Mammary epithelial cell (primary cell): Measurements from ENCODE around the gene PSKH1.

Experiments used
- EZH2 ChIP-seq: IDR thresholded peaks from 2 replicates; pipeline ENCODE4 v1.6.1; 2012; ENCODE audit warnings: low read length, inconsistent platforms, borderline replicate concordance
- TF ChIP-seq, protein P1 (sequence below), 2 donors: IDR thresholded peaks in 1 of 2; conservative IDR thresholded peaks in 1 of 2; 2 replicates each; pipeline ENCODE4 v1.5.1; 2011 to 2012; ENCODE audit warnings: inconsistent platforms in 2 of 2, low read length in 2 of 2, mild to moderate bottlenecking in 2 of 2, control low read depth in 1 of 2, low read depth in 1 of 2; ENCODE audit not compliant: insufficient read depth in 1 of 2; ENCODE audit errors: extremely low read depth in 1 of 2

DNA sequence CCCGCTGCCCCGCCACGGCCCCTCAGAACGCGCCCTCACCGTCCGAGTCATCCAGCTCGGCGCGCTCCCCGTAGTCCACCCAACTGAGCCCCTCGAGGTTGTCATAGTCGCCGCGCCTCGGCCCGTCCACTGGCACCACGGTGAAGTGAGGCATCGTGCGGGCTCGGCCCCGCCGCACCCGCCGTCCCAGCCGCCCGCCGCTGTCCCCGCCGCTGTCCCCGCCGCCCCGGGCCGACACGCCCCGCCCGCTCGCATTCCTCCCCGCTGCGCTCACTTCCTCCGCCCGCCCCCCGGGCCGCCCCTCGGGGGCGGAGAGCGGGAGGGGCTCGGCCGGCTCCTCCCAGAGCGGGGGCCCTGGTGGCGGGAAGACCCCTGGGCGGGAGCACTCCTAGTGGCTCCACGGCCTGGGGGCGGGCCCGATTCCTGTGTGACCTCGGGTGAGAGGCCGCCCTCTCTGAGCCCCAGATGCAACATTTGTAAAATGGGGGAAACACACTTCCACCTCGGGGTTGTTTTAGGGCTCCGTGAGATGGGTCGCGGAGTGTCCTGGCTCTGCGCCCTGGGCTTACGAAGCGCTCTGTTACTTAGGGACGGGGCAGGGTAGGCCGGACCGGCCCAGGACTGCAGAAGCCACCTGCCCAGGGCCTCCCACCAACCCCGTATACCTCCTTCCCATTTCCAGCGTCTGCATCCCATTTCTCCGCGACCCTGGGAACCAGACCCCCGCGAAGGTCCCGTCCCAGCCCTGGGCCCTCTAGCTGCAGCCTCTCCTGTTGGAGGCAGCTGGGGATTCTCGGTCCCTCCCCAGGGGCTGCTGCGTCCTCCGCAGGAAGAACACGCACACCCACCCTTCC lies 75.6 kb downstream of the PSKH1 start, which contains the start of gene SLC12A4:
- TF ChIP-seq, protein P1, sequence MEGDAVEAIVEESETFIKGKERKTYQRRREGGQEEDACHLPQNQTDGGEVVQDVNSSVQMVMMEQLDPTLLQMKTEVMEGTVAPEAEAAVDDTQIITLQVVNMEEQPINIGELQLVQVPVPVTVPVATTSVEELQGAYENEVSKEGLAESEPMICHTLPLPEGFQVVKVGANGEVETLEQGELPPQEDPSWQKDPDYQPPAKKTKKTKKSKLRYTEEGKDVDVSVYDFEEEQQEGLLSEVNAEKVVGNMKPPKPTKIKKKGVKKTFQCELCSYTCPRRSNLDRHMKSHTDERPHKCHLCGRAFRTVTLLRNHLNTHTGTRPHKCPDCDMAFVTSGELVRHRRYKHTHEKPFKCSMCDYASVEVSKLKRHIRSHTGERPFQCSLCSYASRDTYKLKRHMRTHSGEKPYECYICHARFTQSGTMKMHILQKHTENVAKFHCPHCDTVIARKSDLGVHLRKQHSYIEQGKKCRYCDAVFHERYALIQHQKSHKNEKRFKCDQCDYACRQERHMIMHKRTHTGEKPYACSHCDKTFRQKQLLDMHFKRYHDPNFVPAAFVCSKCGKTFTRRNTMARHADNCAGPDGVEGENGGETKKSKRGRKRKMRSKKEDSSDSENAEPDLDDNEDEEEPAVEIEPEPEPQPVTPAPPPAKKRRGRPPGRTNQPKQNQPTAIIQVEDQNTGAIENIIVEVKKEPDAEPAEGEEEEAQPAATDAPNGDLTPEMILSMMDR (conservative IDR thresholded peaks at IDR 0.05 in 1 of 2, IDR thresholded peaks at IDR 0.05 in 1 of 2; ENCODE audit: extremely low read depth in 1 of 2, insufficient read depth in 1 of 2, low read depth in 1 of 2, low read length in 2 of 2), result no peak
- no peak for TF ChIP-seq EZH2
